ENCODE data around the gene RHOF.
A peak's percentile ranks its signal among the peaks of the same experiment; 100 is the strongest.

Gene RHOF

GRCh38 chr12:121793440-121793837 lies at the start of gene RHOF:
Gene RHOF (minus strand): TSS chr12:121793688. CDS start chr12:121793633, 55 bp downstream.
- FAIRE-seq: no peak

- no peak for FAIRE-seq
Measured at GRCh38 chr12:121839993-121840761, 46.7 kb upstream of the RHOF start.

- FAIRE-seq: peak; percentile 98
Measured at GRCh38 chr12:121839106-121839992, 45.9 kb upstream of the RHOF start.

GRCh38 chr12:121838126-121838525 lies 44.6 kb upstream of the RHOF start:
- FAIRE-seq: no peak

- FAIRE-seq: no peak
Measured at GRCh38 chr12:121837680-121838079, 44.2 kb upstream of the RHOF start.

- FAIRE-seq: no peak
Measured at GRCh38 chr12:121831571-121832245, 38.2 kb upstream of the RHOF start.

- FAIRE-seq: no peak
Measured at GRCh38 chr12:121830588-121831265, 37.2 kb upstream of the RHOF start.

- FAIRE-seq: no peak
Measured at GRCh38 chr12:121830134-121830533, 36.6 kb upstream of the RHOF start.

- FAIRE-seq: no peak
Measured at GRCh38 chr12:121829250-121829918, 35.9 kb upstream of the RHOF start.

GRCh38 chr12:121828826-121829225 lies 35.3 kb upstream of the RHOF start:
- FAIRE-seq: no peak

GRCh38 chr12:121828306-121828705 lies 34.8 kb upstream of the RHOF start:
- no peak for FAIRE-seq

- FAIRE-seq: no peak
Measured at GRCh38 chr12:121827351-121828099, 34.0 kb upstream of the RHOF start.

- FAIRE-seq: no peak
Measured at GRCh38 chr12:121826318-121827150, 33.0 kb upstream of the RHOF start.

- FAIRE-seq: no peak
Measured at GRCh38 chr12:121825041-121825523, 31.6 kb upstream of the RHOF start.

- FAIRE-seq: no peak
Measured at GRCh38 chr12:121823727-121824115, 30.2 kb upstream of the RHOF start.

- no peak for FAIRE-seq
Measured at GRCh38 chr12:121823101-121823726, 29.7 kb upstream of the RHOF start.

- FAIRE-seq: no peak
Measured at GRCh38 chr12:121822393-121823100, 29.1 kb upstream of the RHOF start.

- FAIRE-seq: no peak
Measured at GRCh38 chr12:121820056-121820455, 26.6 kb upstream of the RHOF start.

All from G401.6 (cell line).